BLaER1 treated with 17β-estradiol and CSF1 and Interleukin-3, amounts not matched to agents 10 nM and 100 nM (cell line): ENCODE results near the gene TDRD3.
"Not testable (repeated sequence)": the region's sequence is repeated elsewhere in the genome, so short reads cannot be mapped to it uniquely, and the experiment has no call there.

Source experiments
- H3K27ac ChIP-seq, 11 experiments: shearing (Covaris generic); formaldehyde crosslinking; 2 replicates each; pipeline ENCODE4 v1.8.1; 2022
- H3K27me3 ChIP-seq, 11 experiments: shearing (Covaris generic); formaldehyde crosslinking; 2 replicates each; pipeline ENCODE4 v1.8.1; 2022
- H3K36me3 ChIP-seq, 11 experiments: shearing (Covaris generic); formaldehyde crosslinking; 2 replicates each; pipeline ENCODE4 v1.8.1; 2022
- H3K4me1 ChIP-seq, 10 experiments: shearing (Covaris generic); formaldehyde crosslinking; 2 replicates each; pipeline ENCODE4 v1.8.1; 2022
- H3K4me2 ChIP-seq, 11 experiments: shearing (Covaris generic); formaldehyde crosslinking; 2 replicates each; pipeline ENCODE4 v1.8.1; 2022
- H3K4me3 ChIP-seq, 10 experiments: shearing (Covaris generic); formaldehyde crosslinking; 2 replicates each; pipeline ENCODE4 v1.8.1; 2022
- H3K9ac ChIP-seq, 11 experiments: shearing (Covaris generic); formaldehyde crosslinking; 2 replicates each; pipeline ENCODE4 v1.8.1; 2022
- H3K9me3 ChIP-seq, 11 experiments: shearing (Covaris generic); formaldehyde crosslinking; replicated peaks in 1 of 11; 2 replicates each; pipeline ENCODE4 v1.8.1; 2022
- H4K20me1 ChIP-seq, 11 experiments: shearing (Covaris generic); formaldehyde crosslinking; 2 replicates each; pipeline ENCODE4 v1.8.1; 2022
- Cebpa-rat ChIP-seq, 11 experiments: shearing (Covaris generic); IDR thresholded peaks; 2 replicates each; pipeline ENCODE4 v1.8.1; 2022

Gene TDRD3

GRCh38 chr13:60395971-60396782 is 843 bp upstream of the TDRD3 start:
- H3K4me3 ChIP-seq = peak overlapping the region; percentile 61 to 80 (median 76)
- H3K27ac ChIP-seq = peak overlapping the region; percentile 89 to 99 (median 96)
- H4K20me1 ChIP-seq = no peaks in the 10 kb centered on the region
- no peaks in the 10 kb centered on the region for H3K36me3 ChIP-seq
- TF ChIP-seq Cebpa-rat (IDR thresholded peaks at IDR 0.05) = no peak
- H3K9ac ChIP-seq = peak overlapping the region; percentile 90 to 99 (median 97)
- no peaks in the 10 kb centered on the region for H3K9me3 ChIP-seq
- peak overlapping the region; percentile 78 to 96 (median 90) for H3K4me2 ChIP-seq
- no peaks in the 10 kb centered on the region for H3K27me3 ChIP-seq
- peaks cover 11 to 33% (median 23%) of the 10 kb centered on the region in 10 experiments for H3K4me1 ChIP-seq

- Histone ChIP-seq H3K9me3 (no peaks in the 10 kb centered on the region), H3K4me1 (peaks cover 11 to 33% (median 23%) of the 10 kb centered on the region in 10 experiments), H3K27me3 (no peaks in the 10 kb centered on the region), H3K36me3 (no peaks in the 10 kb centered on the region), H3K4me3 (peak overlapping the region; percentile 61 to 80 (median 76)), H3K9ac (peak overlapping the region; percentile 90 to 99 (median 97)), H3K27ac (peak overlapping the region; percentile 89 to 99 (median 96)), H3K4me2 (peak overlapping the region; percentile 66 to 96 (median 87)), H4K20me1 (no peaks in the 10 kb centered on the region)
- no peak for TF ChIP-seq Cebpa-rat (IDR thresholded peaks at IDR 0.05)
Observed at GRCh38 chr13:60397704-60398378, 821 bp downstream of the TDRD3 start.

GRCh38 chr13:60398379-60398891 is 1.4 kb downstream of the TDRD3 start:
- no peak for TF ChIP-seq Cebpa-rat (IDR thresholded peaks at IDR 0.05)
- H3K36me3 ChIP-seq = no peaks in the 10 kb centered on the region
- H4K20me1 ChIP-seq = no peaks in the 10 kb centered on the region; a peak in 1 of 22 replicates
- no peaks in the 10 kb centered on the region for H3K9me3 ChIP-seq
- H3K9ac ChIP-seq = peak overlapping the region; percentile 90 to 99 (median 97)
- H3K27ac ChIP-seq = peak overlapping the region; percentile 89 to 99 (median 96); a peak in 21 of 22 replicates
- H3K27me3 ChIP-seq = no peaks in the 10 kb centered on the region
- H3K4me1 ChIP-seq = peaks cover 11 to 33% (median 23%) of the 10 kb centered on the region in 10 experiments
- peak overlapping the region; percentile 66 to 96 (median 87) for H3K4me2 ChIP-seq
- H3K4me3 ChIP-seq = peak overlapping the region; percentile 61 to 80 (median 76)

GRCh38 chr13:60398907-60399589 is 2.0 kb downstream of the TDRD3 start:
- Histone ChIP-seq H3K4me3 (peak overlapping the region; percentile 61 to 80 (median 76); a peak in 14 of 20 replicates), H3K9ac (peak overlapping the region; percentile 90 to 99 (median 97); a peak in 21 of 22 replicates)

GRCh38 chr13:60402022-60402421 is 5.0 kb downstream of the TDRD3 start:
- Histone ChIP-seq H3K9me3 (peaks cover 1 to 24% (median 16%) of the 10 kb centered on the region in 11 experiments; a peak in 21 of 22 replicates), H3K4me1 (peaks cover 11 to 26% (median 19%) of the 10 kb centered on the region in 10 experiments), H3K27ac (no peak overlapping the region), H3K27me3 (no peaks in the 10 kb centered on the region), H3K4me2 (no peak overlapping the region), H3K36me3 (peaks cover 0 to 5% (median 0%) of the 10 kb centered on the region in 11 experiments; a peak in 1 of 22 replicates), H3K9ac (no peak overlapping the region), H4K20me1 (no peaks in the 10 kb centered on the region; a peak in 1 of 22 replicates), H3K4me3 (no peak overlapping the region)
- no peak for TF ChIP-seq Cebpa-rat (IDR thresholded peaks at IDR 0.05)

More at GRCh38 chr13:60398907-60399589, 2.0 kb downstream of the TDRD3 start:
- Histone ChIP-seq H3K4me1 (peaks cover 11 to 33% (median 23%) of the 10 kb centered on the region in 10 experiments), H3K9me3 (no peaks in the 10 kb centered on the region), H3K4me2 (peak overlapping the region; percentile 66 to 96 (median 87)), H3K36me3 (no peaks in the 10 kb centered on the region), H4K20me1 (no peaks in the 10 kb centered on the region; a peak in 1 of 22 replicates), H3K27me3 (no peaks in the 10 kb centered on the region), H3K27ac (peak overlapping the region in 9 of 11 experiments; percentile 89 to 98 (median 96); a peak in 12 of 22 replicates)
- TF ChIP-seq Cebpa-rat (IDR thresholded peaks at IDR 0.05) = no peak

GRCh38 chr13:60407095-60407494 is 10.1 kb downstream of the TDRD3 start:
- Histone ChIP-seq H4K20me1 (peaks cover 0 to 6% (median 0%) of the 10 kb centered on the region in 11 experiments; a peak in 3 of 22 replicates), H3K4me3 (no peak overlapping the region), H3K36me3 (peaks cover 5 to 27% (median 21%) of the 10 kb centered on the region in 11 experiments; a peak in 19 of 22 replicates), H3K4me1 (0 out of 20 replicates have a peak, but pooled peaks cover 0 to 5% (median 0%) of the 10 kb centered on the region in 10 experiments), H3K9ac (no peak overlapping the region), H3K4me2 (no peak overlapping the region), H3K27me3 (no peaks in the 10 kb centered on the region), H3K27ac (no peak overlapping the region), H3K9me3 (peaks cover 22 to 51% (median 41%) of the 10 kb centered on the region in 11 experiments)
- no peak for TF ChIP-seq Cebpa-rat (IDR thresholded peaks at IDR 0.05)

- not testable (repeated sequence) for H4K20me1 ChIP-seq, H3K9ac ChIP-seq, H3K27me3 ChIP-seq, H3K4me2 ChIP-seq, H3K4me1 ChIP-seq, H3K4me3 ChIP-seq, H3K27ac ChIP-seq
- Histone ChIP-seq H3K36me3 (peaks cover 5 to 27% (median 21%) of the 10 kb centered on the region in 11 experiments; a peak in 19 of 22 replicates), H3K9me3 (peaks cover 22 to 51% (median 41%) of the 10 kb centered on the region in 11 experiments)
Observed at GRCh38 chr13:60407852-60408251, 10.8 kb downstream of the TDRD3 start.

GRCh38 chr13:60409574-60410292 is 12.7 kb downstream of the TDRD3 start:
- not testable (repeated sequence) for H3K27ac ChIP-seq, H3K9ac ChIP-seq, H3K4me1 ChIP-seq, H4K20me1 ChIP-seq, H3K27me3 ChIP-seq, H3K4me2 ChIP-seq, H3K4me3 ChIP-seq
- Histone ChIP-seq H3K9me3 (peaks cover 21 to 48% (median 41%) of the 10 kb centered on the region in 11 experiments), H3K36me3 (peaks cover 5 to 27% (median 21%) of the 10 kb centered on the region in 11 experiments; a peak in 19 of 22 replicates)
